ENCODE data around the gene ALPL. TPM values are rescaled to one million over a fixed set of nuclear protein-coding genes. Genes with fewer than 3 reads are reported as not detected.
A peak's percentile ranks its signal among the peaks of the same experiment; 100 is the strongest.

The ALPL gene
- total RNA-seq, 1 experiment from 2014 or later: 0.31 TPM

GRCh38 chr1:21534146-21534545 lies 24.9 kb downstream of the ALPL start:
- no peaks in the 10 kb centered on the region for H3K9me3 Mint-ChIP-seq (ENCODE audit: low read depth, unreplicated experiment)
- DNase-seq: no peak
- H3K27ac Mint-ChIP-seq (ENCODE audit: unreplicated experiment): no peak overlapping the region
- H3K4me3 Mint-ChIP-seq (ENCODE audit: low read depth, unreplicated experiment): no peak overlapping the region
- TF ChIP-seq CTCF (IDR thresholded peaks at IDR 0.05; ENCODE audit: unreplicated experiment): no peak
- no peaks in the 10 kb centered on the region for H3K4me1 Mint-ChIP-seq (ENCODE audit: low read depth, unreplicated experiment)
- CTCF ChIA-PET: no interaction called here
- H3K36me3 Mint-ChIP-seq (ENCODE audit: insufficient read depth, unreplicated experiment): no peaks in the 10 kb centered on the region
- intact Hi-C loops (cut with micrococcal nuclease; ENCODE audit: unreplicated experiment): no loop called here
- no TSS peak for BruUV-seq (replicated peaks)
- peaks cover 51% of the 10 kb centered on the region for H3K27me3 Mint-ChIP-seq (ENCODE audit: unreplicated experiment)

- no TSS peak for BruUV-seq (replicated peaks)
- Mint-ChIP-seq H3K9me3 (ENCODE audit: low read depth, unreplicated experiment) (no peaks in the 10 kb centered on the region), H3K4me1 (ENCODE audit: low read depth, unreplicated experiment) (no peaks in the 10 kb centered on the region), H3K27me3 (ENCODE audit: unreplicated experiment) (peaks cover 57% of the 10 kb centered on the region), H3K4me3 (ENCODE audit: low read depth, unreplicated experiment) (no peak overlapping the region), H3K27ac (ENCODE audit: unreplicated experiment) (no peak overlapping the region), H3K36me3 (ENCODE audit: insufficient read depth, unreplicated experiment) (no peaks in the 10 kb centered on the region)
- no peak for TF ChIP-seq CTCF (IDR thresholded peaks at IDR 0.05; ENCODE audit: unreplicated experiment)
- peak; percentile 51 for DNase-seq
- CTCF ChIA-PET: interaction anchor here (1.3 to 1.4 kb wide), 2 partner anchors 18 to 164 kb away, joined by 3 to 10 read pairs; no protein-coding TSS in a partner anchor
- intact Hi-C loops (cut with micrococcal nuclease; ENCODE audit: unreplicated experiment): loop anchor here (1.0 kb wide), 1 partner anchor 165 kb away; no protein-coding TSS in a partner anchor
These were observed 25.6 kb downstream of the ALPL start for GRCh38 chr1:21534674-21535378.

GRCh38 chr1:21536218-21536617 lies 27.0 kb downstream of the ALPL start:
- intact Hi-C loops (cut with micrococcal nuclease; ENCODE audit: unreplicated experiment): no loop called here
- Mint-ChIP-seq H3K36me3 (ENCODE audit: insufficient read depth, unreplicated experiment) (no peaks in the 10 kb centered on the region), H3K9me3 (ENCODE audit: low read depth, unreplicated experiment) (no peaks in the 10 kb centered on the region), H3K4me1 (ENCODE audit: low read depth, unreplicated experiment) (no peaks in the 10 kb centered on the region), H3K4me3 (ENCODE audit: low read depth, unreplicated experiment) (no peak overlapping the region), H3K27me3 (ENCODE audit: unreplicated experiment) (peaks cover 57% of the 10 kb centered on the region), H3K27ac (ENCODE audit: unreplicated experiment) (no peak overlapping the region)
- BruUV-seq (replicated peaks): no TSS peak
- CTCF ChIA-PET: interaction anchor here (0.7 to 1.4 kb wide), 2 partner anchors 19 to 155 kb away, joined by 3 to 5 read pairs; no protein-coding TSS in a partner anchor
- DNase-seq: no peak
- no peak for TF ChIP-seq CTCF (IDR thresholded peaks at IDR 0.05; ENCODE audit: unreplicated experiment)

- no TSS peak for BruUV-seq (replicated peaks)
These were observed 28.3 kb downstream of the ALPL start for GRCh38 chr1:21537511-21537931.

More at GRCh38 chr1:21537511-21537931, 28.3 kb downstream of the ALPL start:
- no peak overlapping the region for H3K27ac Mint-ChIP-seq (ENCODE audit: unreplicated experiment)
- no peak for DNase-seq
- CTCF ChIA-PET: no interaction called here
- no peak overlapping the region for H3K4me3 Mint-ChIP-seq (ENCODE audit: low read depth, unreplicated experiment)
- intact Hi-C loops (cut with micrococcal nuclease; ENCODE audit: unreplicated experiment): no loop called here
- peaks cover 48% of the 10 kb centered on the region for H3K27me3 Mint-ChIP-seq (ENCODE audit: unreplicated experiment)
- no peaks in the 10 kb centered on the region for H3K9me3 Mint-ChIP-seq (ENCODE audit: low read depth, unreplicated experiment)
- H3K36me3 Mint-ChIP-seq (ENCODE audit: insufficient read depth, unreplicated experiment): no peaks in the 10 kb centered on the region
- H3K4me1 Mint-ChIP-seq (ENCODE audit: low read depth, unreplicated experiment): no peaks in the 10 kb centered on the region
- TF ChIP-seq CTCF (IDR thresholded peaks at IDR 0.05; ENCODE audit: unreplicated experiment): no peak

Measured in Calu3 (cell line).